ENCODE data around the gene ABCC4. TPM values are rescaled to one million over a fixed set of nuclear protein-coding genes. Genes with fewer than 3 reads are reported as not detected.

Gene ABCC4
- total and polyA plus RNA-seq, 4 donors, result 0.74 to 22.5 (median 2.0) TPM

- H3K36me3 ChIP-seq (ENCODE audit: control insufficient read depth in 4 of 4, insufficient read depth in 3 of 4, low read depth in 1 of 4, low read length in 3 of 4), result no peaks in the 10 kb centered on the region
- H3K4me3 ChIP-seq (ENCODE audit: low read depth in 1 of 3, low read length in 3 of 3), result no peak overlapping the region
- no peaks in the 10 kb centered on the region for H3K4me1 ChIP-seq (ENCODE audit: control insufficient read depth in 4 of 4, insufficient read depth in 4 of 4, low read length in 3 of 4)
- no peaks in the 10 kb centered on the region for H3K27me3 ChIP-seq (ENCODE audit: control insufficient read depth in 4 of 4, insufficient read depth in 4 of 4, low read length in 3 of 4)
- no peak overlapping the region for H3K9ac ChIP-seq (ENCODE audit: low read depth in 1 of 2, low read length in 2 of 2)
- 92% methylated on average over 5 of the region's 5 CpGs for WGBS
- H3K9me3 ChIP-seq (ENCODE audit: control insufficient read depth in 4 of 4, low read length in 3 of 4), result no peaks in the 10 kb centered on the region
- no peak for TF ChIP-seq HNF4A (conservative IDR thresholded peaks at IDR 0.05)
- no peak overlapping the region for H3K27ac ChIP-seq (ENCODE audit: low read depth in 1 of 2, low read length in 2 of 2)
- no peak for DNase-seq (ENCODE audit: low spot score)
Observed at GRCh38 chr13:95176611-95177259, 124.5 kb downstream of the ABCC4 start.

GRCh38 chr13:95174517-95174916 lies 126.7 kb downstream of the ABCC4 start:
- Histone ChIP-seq H3K9me3 (ENCODE audit: control insufficient read depth in 4 of 4, low read length in 3 of 4) (no peaks in the 10 kb centered on the region), H3K4me1 (ENCODE audit: control insufficient read depth in 4 of 4, insufficient read depth in 4 of 4, low read length in 3 of 4) (no peaks in the 10 kb centered on the region), H3K36me3 (ENCODE audit: control insufficient read depth in 4 of 4, insufficient read depth in 3 of 4, low read depth in 1 of 4, low read length in 3 of 4) (no peaks in the 10 kb centered on the region), H3K4me3 (ENCODE audit: low read depth in 1 of 3, low read length in 3 of 3) (no peak overlapping the region), H3K9ac (ENCODE audit: low read depth in 1 of 2, low read length in 2 of 2) (no peak overlapping the region), H3K27me3 (ENCODE audit: control insufficient read depth in 4 of 4, insufficient read depth in 4 of 4, low read length in 3 of 4) (no peaks in the 10 kb centered on the region), H3K27ac (ENCODE audit: low read depth in 1 of 2, low read length in 2 of 2) (no peak overlapping the region)
- WGBS, result 92% methylated on average over 14 of the region's 14 CpGs
- no peak for DNase-seq (ENCODE audit: low spot score)
- no peak for TF ChIP-seq RAD21 (IDR thresholded peaks at IDR 0.05)
- no peak for TF ChIP-seq REST (IDR thresholded peaks at IDR 0.05)
- no peak for TF ChIP-seq GABPA (IDR thresholded peaks at IDR 0.05 in 1 of 2, conservative IDR thresholded peaks at IDR 0.05 in 1 of 2)
- no peak for TF ChIP-seq RXRA (IDR thresholded peaks at IDR 0.05)
- no peak for TF ChIP-seq SP1 (IDR thresholded peaks at IDR 0.05)
- no peak for TF ChIP-seq NR2F2 (IDR thresholded peaks at IDR 0.05)
- TF ChIP-seq JUND (IDR thresholded peaks at IDR 0.05), result no peak
- no peak for TF ChIP-seq ZBTB33 (IDR thresholded peaks at IDR 0.05)
- no peak for TF ChIP-seq FOXA2 (IDR thresholded peaks at IDR 0.05)
- TF ChIP-seq HNF4G (IDR thresholded peaks at IDR 0.05), result no peak
- TF ChIP-seq MAX (IDR thresholded peaks at IDR 0.05), result no peak
- TF ChIP-seq YY1 (IDR thresholded peaks at IDR 0.05), result no peak
- TF ChIP-seq ATF3 (IDR thresholded peaks at IDR 0.05), result no peak
- TF ChIP-seq FOXA1 (IDR thresholded peaks at IDR 0.05), result no peak
- no peak for TF ChIP-seq EGR1 (IDR thresholded peaks at IDR 0.05; ENCODE audit: low read depth in 2 of 2)
- TF ChIP-seq CTCF (IDR thresholded peaks at IDR 0.05; ENCODE audit: low read depth, low read length, missing input control), result no peak
